ENCODE measurements around the gene PKDCC.
A peak's percentile ranks its signal among the peaks of the same experiment; 100 is the strongest.

The PKDCC gene

GRCh38 chr2:42047488-42048298 lies at the start of gene PKDCC:
Gene PKDCC (plus strand): TSS chr2:42048021. CDS start chr2:42048200, 179 bp downstream.
- DNase-seq: peak; percentile 59

GRCh38 chr2:41998186-41999127 lies 49.4 kb upstream of the PKDCC start:
- no peak for DNase-seq

GRCh38 chr2:41999128-41999480 lies 48.7 kb upstream of the PKDCC start:
- DNase-seq: no peak

- DNase-seq: no peak
These were observed 48.1 kb upstream of the PKDCC start for GRCh38 chr2:41999592-42000281.

- no peak for DNase-seq
These were observed 46.1 kb upstream of the PKDCC start for GRCh38 chr2:42001711-42002201.

- no peak for DNase-seq
These were observed 40.3 kb upstream of the PKDCC start for GRCh38 chr2:42007551-42007950.

- DNase-seq: no peak
These were observed 39.4 kb upstream of the PKDCC start for GRCh38 chr2:42008241-42008921.

GRCh38 chr2:42009657-42010580 lies 37.9 kb upstream of the PKDCC start:
- no peak for DNase-seq

- DNase-seq: no peak
These were observed 37.0 kb upstream of the PKDCC start for GRCh38 chr2:42010743-42011298.

GRCh38 chr2:42012137-42012536 lies 35.7 kb upstream of the PKDCC start:
- no peak for DNase-seq

GRCh38 chr2:42012651-42013050 lies 35.2 kb upstream of the PKDCC start:
- DNase-seq: no peak

GRCh38 chr2:42013409-42013808 lies 34.4 kb upstream of the PKDCC start:
- DNase-seq: no peak

- no peak for DNase-seq
These were observed 26.4 kb upstream of the PKDCC start for GRCh38 chr2:42021464-42021863.

- no peak for DNase-seq
These were observed 22.7 kb upstream of the PKDCC start for GRCh38 chr2:42025151-42025582.

- no peak for DNase-seq
These were observed 21.5 kb upstream of the PKDCC start for GRCh38 chr2:42026272-42026671.

- DNase-seq: no peak
These were observed 19.2 kb upstream of the PKDCC start for GRCh38 chr2:42028571-42029148.

GRCh38 chr2:42029171-42029570 lies 18.6 kb upstream of the PKDCC start:
- no peak for DNase-seq

- DNase-seq: no peak
These were observed 18.1 kb upstream of the PKDCC start for GRCh38 chr2:42029639-42030199.

- no peak for DNase-seq
These were observed 17.5 kb upstream of the PKDCC start for GRCh38 chr2:42030200-42030759.

- no peak for DNase-seq
These were observed 17.0 kb upstream of the PKDCC start for GRCh38 chr2:42030829-42031228.

Data from NCI-H774 (cell line).